Prostate gland (tissue), 2 donors: ENCODE results near the gene RRP8.

ENCODE experiments used
- POLR2A ChIP-seq: fragments of 450-650 bp; IDR thresholded peaks from one replicate; pipeline ENCODE4 v1.6.1; 2016; ENCODE audit warnings: antibody characterized with exemption, mild to moderate bottlenecking
- POLR2AphosphoS5 ChIP-seq: sonication (generic); formaldehyde crosslinking; IDR thresholded peaks from one replicate; pipeline ENCODE4 v1.6.1; 2017; ENCODE audit warnings: antibody characterized with exemption
- TF ChIP-seq, protein P1 (sequence below), 4 experiments: fragments of 200-600 bp in 2 of 4; fragments of 450-650 bp in 2 of 4; sonication (generic) in 2 of 4; IDR thresholded peaks; 1 replicate in 3 of 4; 2 replicates in 1 of 4; pipeline ENCODE4 v1.5.1; 2016 to 2019; ENCODE audit warnings: antibody characterized with exemption in 4 of 4, mild to moderate bottlenecking in 2 of 4, moderate library complexity in 2 of 4

DNA sequence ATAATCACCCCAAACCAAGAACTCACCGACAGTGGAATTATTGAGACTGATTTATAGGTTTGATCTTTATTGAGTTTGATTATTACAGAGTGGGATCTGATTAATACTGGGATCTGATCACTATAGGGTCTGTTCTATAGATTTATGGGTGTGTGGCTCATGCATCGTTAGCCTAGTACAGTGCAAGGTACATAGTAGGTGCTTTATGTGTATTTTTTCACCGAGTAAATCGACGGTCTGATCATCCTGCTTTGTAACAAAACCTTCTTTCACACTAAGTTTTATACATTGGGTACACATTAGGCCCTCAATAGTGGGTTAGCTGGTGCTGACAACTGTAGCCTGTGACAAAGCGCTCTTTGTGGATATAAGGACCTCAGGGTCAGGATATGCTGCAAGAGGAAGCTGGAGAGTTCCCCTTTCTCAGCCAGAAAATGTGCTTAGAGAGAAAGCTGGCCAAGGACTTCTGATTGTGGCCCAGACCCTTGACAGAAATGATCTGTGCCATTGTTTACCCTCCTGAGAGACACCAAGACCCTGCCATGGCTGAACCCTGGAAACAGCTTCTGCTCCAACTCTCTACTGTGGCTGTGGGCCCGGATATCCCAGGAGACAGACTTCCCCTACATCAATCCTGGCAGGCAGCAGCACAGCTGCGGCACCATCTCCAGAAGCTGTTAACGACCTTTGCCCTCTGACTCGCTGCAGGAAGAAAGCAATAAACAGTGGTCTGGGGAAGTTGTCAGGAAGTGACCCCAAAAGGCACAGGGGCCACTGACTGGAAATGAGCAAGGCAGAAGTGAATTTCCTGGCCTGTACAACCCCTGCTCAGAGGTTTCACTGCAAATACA is 31.9 kb upstream of the RRP8 start:
- no peak for TF ChIP-seq POLR2A
- TF ChIP-seq, protein P1, sequence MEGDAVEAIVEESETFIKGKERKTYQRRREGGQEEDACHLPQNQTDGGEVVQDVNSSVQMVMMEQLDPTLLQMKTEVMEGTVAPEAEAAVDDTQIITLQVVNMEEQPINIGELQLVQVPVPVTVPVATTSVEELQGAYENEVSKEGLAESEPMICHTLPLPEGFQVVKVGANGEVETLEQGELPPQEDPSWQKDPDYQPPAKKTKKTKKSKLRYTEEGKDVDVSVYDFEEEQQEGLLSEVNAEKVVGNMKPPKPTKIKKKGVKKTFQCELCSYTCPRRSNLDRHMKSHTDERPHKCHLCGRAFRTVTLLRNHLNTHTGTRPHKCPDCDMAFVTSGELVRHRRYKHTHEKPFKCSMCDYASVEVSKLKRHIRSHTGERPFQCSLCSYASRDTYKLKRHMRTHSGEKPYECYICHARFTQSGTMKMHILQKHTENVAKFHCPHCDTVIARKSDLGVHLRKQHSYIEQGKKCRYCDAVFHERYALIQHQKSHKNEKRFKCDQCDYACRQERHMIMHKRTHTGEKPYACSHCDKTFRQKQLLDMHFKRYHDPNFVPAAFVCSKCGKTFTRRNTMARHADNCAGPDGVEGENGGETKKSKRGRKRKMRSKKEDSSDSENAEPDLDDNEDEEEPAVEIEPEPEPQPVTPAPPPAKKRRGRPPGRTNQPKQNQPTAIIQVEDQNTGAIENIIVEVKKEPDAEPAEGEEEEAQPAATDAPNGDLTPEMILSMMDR (IDR thresholded peaks at IDR 0.05) = no peak
- TF ChIP-seq POLR2AphosphoS5 = no peak
